Hepatic stellate cell (primary cell): ENCODE results near the gene STXBP5.

Experiments used
- DNase-seq: peaks from one replicate; pipeline ENCODE4 v3.0.0; 2011; ENCODE audit warnings: low spot score

Gene STXBP5

DNA sequence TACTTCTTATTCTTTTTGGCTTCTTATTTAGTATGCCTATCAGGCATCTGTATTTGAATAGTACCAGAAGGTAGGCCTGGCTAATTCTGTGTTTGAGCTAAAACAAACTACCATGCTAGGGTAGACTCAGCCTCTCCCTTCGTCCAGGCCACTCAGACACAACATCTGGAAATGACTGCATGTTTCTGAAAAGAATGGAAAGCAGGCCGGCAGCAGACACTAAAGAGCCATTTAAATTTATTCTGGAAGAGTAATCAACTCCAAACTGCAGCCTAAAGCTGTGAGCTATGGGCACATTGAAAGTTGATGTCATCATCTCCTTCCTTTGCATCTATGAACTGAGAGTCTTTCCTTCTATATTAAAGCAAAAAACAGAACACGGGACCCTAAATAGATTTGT is 233.4 kb downstream of the STXBP5 start:
- DNase-seq, result no peak

- DNase-seq, result no peak
Observed at GRCh38 chr6:147438758-147439528, 234.7 kb downstream of the STXBP5 start.
